Body of pancreas (tissue), 4 donors: ENCODE results near the gene ELAVL1.

Experiments
- CTCF ChIP-seq, 7 experiments: fragments of 450-650 bp in 4 of 7; fragments of 200-600 bp in 3 of 7; sonication (generic) in 3 of 7; IDR thresholded peaks; one replicate each; pipeline ENCODE4 v1.5.1; 2016 to 2019; ENCODE audit warnings: antibody characterized with exemption in 7 of 7
- POLR2A ChIP-seq, 3 donors: fragments of 450-650 bp; IDR thresholded peaks; one replicate each; pipeline ENCODE4 v1.6.1; 2016; ENCODE audit warnings: antibody characterized with exemption in 3 of 3, mild to moderate bottlenecking in 2 of 3

GRCh38 chr19:7977723-7978040, 27.8 kb downstream of the ELAVL1 start:
- TF ChIP-seq CTCF (IDR thresholded peaks at IDR 0.05) (no peak), POLR2A (IDR thresholded peaks at IDR 0.05) (no peak)
